SK-N-SH (cell line): ENCODE data around the gene TGM4. TPM values are rescaled to one million over a fixed set of nuclear protein-coding genes. Genes with fewer than 3 reads are reported as not detected.
"Not testable (repeated sequence)": the region's sequence is repeated elsewhere in the genome, so short reads cannot be mapped to it uniquely, and the experiment has no call there.

ENCODE experiments used
- CTCF ChIA-PET: fragments of 300-600, 350-600 bp; formaldehyde crosslinking; extraction: SDS; loops from one replicate; lab custom pipeline; 2021; lab: Yijun Ruan, JAX
- POLR2A ChIA-PET: fragments of 350-600 bp; sonication (Branson Sonifier 250); formaldehyde crosslinking; extraction: SDS; loops from one replicate; lab custom pipeline; 2020; ENCODE audit warnings: antibody characterized with exemption, inconsistent platforms; lab: Yijun Ruan, JAX
- DNase-seq: peaks from one replicate; pipeline ENCODE4 v3.0.0; 2012
- H2AFZ ChIP-seq: fragments of 200-600 bp; sonication (generic); 2 replicates; pipeline ENCODE4 v1.8.1; 2016; ENCODE audit warnings: antibody characterized with exemption, mild to moderate bottlenecking, low read depth
- H3F3A ChIP-seq: fragments of 200-600 bp; sonication (generic); replicated peaks from 2 replicates; pipeline ENCODE3; 2016; ENCODE audit warnings: antibody characterized with exemption, mild to moderate bottlenecking; ENCODE audit not compliant: insufficient read depth
- H3K27ac ChIP-seq, 2 experiments: fragments of 200-500 bp in 1 of 2; fragments of 200-600 bp in 1 of 2; sonication (Bioruptor generic) in 1 of 2; sonication (generic), shearing (Covaris generic) in 1 of 2; 2 replicates each; pipeline versions ENCODE4 v1.5.1 to v1.6.1; 2014 to 2016; ENCODE audit warnings: low read depth in 2 of 2, inconsistent platforms in 1 of 2, low read length in 1 of 2, mild to moderate bottlenecking in 1 of 2, mixed read lengths in 1 of 2
- H3K27me3 ChIP-seq: fragments of 200-600 bp; sonication (generic), shearing (Covaris generic); 2 replicates; pipeline ENCODE4 v1.6.1; 2016; ENCODE audit warnings: mixed run types; ENCODE audit not compliant: insufficient read depth
- H3K36me3 ChIP-seq, 2 experiments: fragments of 200-500 bp in 1 of 2; fragments of 200-600 bp in 1 of 2; sonication (Bioruptor generic) in 1 of 2; sonication (generic) in 1 of 2; replicated peaks in 1 of 2; 2 replicates each; pipeline versions ENCODE3 to v1.5.1; 2014 to 2016; ENCODE audit warnings: low read length in 1 of 2, mild to moderate bottlenecking in 1 of 2; ENCODE audit not compliant: insufficient read depth in 2 of 2, control insufficient read depth in 1 of 2
- H3K4me1 ChIP-seq, 2 experiments: fragments of 200-500 bp in 1 of 2; fragments of 200-600 bp in 1 of 2; sonication (Bioruptor generic) in 1 of 2; sonication (generic), shearing (Covaris generic) in 1 of 2; 2 replicates each; pipeline versions ENCODE4 v1.5.1 to v1.6.1; 2014 to 2016; ENCODE audit warnings: low read depth in 1 of 2, low read length in 1 of 2, mixed run types in 1 of 2; ENCODE audit not compliant: insufficient read depth in 2 of 2, control insufficient read depth in 1 of 2
- H3K4me2 ChIP-seq: fragments of 200-600 bp; sonication (generic), shearing (Covaris generic); 2 replicates; pipeline ENCODE4 v1.6.1; 2017; ENCODE audit warnings: mixed run types
- H3K4me3 ChIP-seq, 2 experiments: fragments of 200-500 bp in 1 of 2; fragments of 200-600 bp in 1 of 2; sonication (Bioruptor generic) in 1 of 2; sonication (generic), shearing (Covaris generic) in 1 of 2; 2 replicates each; pipeline versions ENCODE4 v1.5.1 to v1.8.1; 2014 to 2016; ENCODE audit warnings: low read depth in 2 of 2, inconsistent platforms in 1 of 2, low read length in 1 of 2, mild to moderate bottlenecking in 1 of 2, mixed read lengths in 1 of 2, moderate library complexity in 1 of 2
- H3K79me2 ChIP-seq: fragments of 200-600 bp; sonication (generic); 2 replicates; pipeline ENCODE4 v1.8.1; 2017; ENCODE audit warnings: mild to moderate bottlenecking; ENCODE audit not compliant: insufficient read depth
- H3K9ac ChIP-seq: fragments of 200-600 bp; sonication (generic); 2 replicates; pipeline ENCODE4 v1.6.1; 2017; ENCODE audit warnings: mixed run types
- H3K9me2 ChIP-seq: fragments of 200-600 bp; sonication (generic); 2 replicates; pipeline ENCODE4 v1.6.1; 2017; ENCODE audit warnings: mixed run types
- H3K9me3 ChIP-seq: fragments of 200-600 bp; sonication (generic); 2 replicates; pipeline ENCODE4 v1.6.1; 2017; ENCODE audit warnings: mixed run types, mild to moderate bottlenecking, moderate library complexity
- H4K20me1 ChIP-seq: fragments of 200-600 bp; sonication (generic); 2 replicates; pipeline ENCODE4 v1.6.1; 2017; ENCODE audit warnings: mild to moderate bottlenecking, mixed run types; ENCODE audit not compliant: insufficient read depth
- CHD2 ChIP-seq: fragments of 150-350 bp; IDR thresholded peaks from 2 replicates; pipeline ENCODE4 v1.6.1; 2018; ENCODE audit warnings: low read length; ENCODE audit not compliant: partially characterized antibody
- ELF1 ChIP-seq: IDR thresholded peaks from 2 replicates; pipeline ENCODE4 v1.4.0; 2012
- EZH2phosphoT487 ChIP-seq: fragments of 200-600 bp; sonication (generic); IDR thresholded peaks from 2 replicates; pipeline ENCODE4 v1.6.1; 2017; ENCODE audit warnings: low read depth, mixed run types, mild to moderate bottlenecking, antibody characterized with exemption, moderate library complexity, borderline replicate concordance
- FOXJ3 ChIP-seq: sonication (generic); formaldehyde crosslinking; IDR thresholded peaks from 2 replicates; pipeline ENCODE4 v1.5.1; 2020; ENCODE audit warnings: mild to moderate bottlenecking, missing genetic modification reagents
- GABPA ChIP-seq: IDR thresholded peaks from 2 replicates; pipeline ENCODE4 v1.4.0; 2012; ENCODE audit warnings: low read depth, mild to moderate bottlenecking
- GATA2 ChIP-seq: sonication (generic); formaldehyde crosslinking; IDR thresholded peaks from 2 replicates; pipeline ENCODE4 v1.5.0; 2020; ENCODE audit warnings: mild to moderate bottlenecking, missing genetic modification reagents
- JUND ChIP-seq: IDR thresholded peaks from 2 replicates; pipeline ENCODE4 v1.4.0; 2012
- NFIC ChIP-seq: IDR thresholded peaks from 2 replicates; pipeline ENCODE4 v1.4.0; 2012; ENCODE audit warnings: borderline replicate concordance
- NRF1 ChIP-seq: IDR thresholded peaks from 2 replicates; pipeline ENCODE4 v1.6.1; 2012; ENCODE audit warnings: low read depth, mild to moderate bottlenecking, low read length
- RCOR1 ChIP-seq: fragments of 150-350 bp; IDR thresholded peaks from 2 replicates; pipeline ENCODE4 v1.6.1; 2017; ENCODE audit warnings: antibody characterized with exemption, low read length
- RFX5 ChIP-seq: IDR thresholded peaks from 2 replicates; pipeline ENCODE4 v1.6.1; 2012; ENCODE audit warnings: mild to moderate bottlenecking, improper control_type of control experiment, low read length
- SIN3A ChIP-seq: IDR thresholded peaks from 2 replicates; pipeline ENCODE4 v1.6.1; 2012; ENCODE audit warnings: low read depth, mild to moderate bottlenecking, low read length, moderate library complexity, borderline replicate concordance
- TAF1 ChIP-seq: IDR thresholded peaks from 2 replicates; pipeline ENCODE4 v1.6.1; 2012; ENCODE audit warnings: low read depth, mild to moderate bottlenecking, low read length, moderate library complexity, borderline replicate concordance
- TCF12 ChIP-seq: IDR thresholded peaks from 2 replicates; pipeline ENCODE4 v1.4.0; 2012
- TEAD4 ChIP-seq: IDR thresholded peaks from 2 replicates; pipeline ENCODE4 v1.4.0; 2012; ENCODE audit warnings: mild to moderate bottlenecking, borderline replicate concordance; ENCODE audit not compliant: insufficient read depth
- USF2 ChIP-seq: fragments of 150-350 bp; IDR thresholded peaks from 2 replicates; pipeline ENCODE4 v1.6.1; 2017; ENCODE audit warnings: antibody characterized with exemption, low read length, low read depth, borderline replicate concordance
- WGBS: methylation state at CpG from one replicate; pipeline ENCODE4 v1.1.6; 2017; ENCODE audit warnings: low lambda C conversion rate; 5-methylcytosine and 5-hydroxymethylcytosine counted together
- polyA plus RNA-seq, 3 experiments: library from polyadenylated mRNA; depleted of rRNA; stranded (reverse); fragments of >200 nt; gene quantifications; 2 replicates each; pipeline ENCODE4 v1.2.3, GENCODE V29; 2012
- TF ChIP-seq, protein P1 (sequence below): IDR thresholded peaks from 2 replicates; pipeline ENCODE4 v1.4.0; 2012; ENCODE audit warnings: low read depth, borderline replicate concordance

TGM4 gene
- polyA plus RNA-seq, 1 of the 3 experiments (the other 2 are of a cell fraction): 0.12 TPM

DNA sequence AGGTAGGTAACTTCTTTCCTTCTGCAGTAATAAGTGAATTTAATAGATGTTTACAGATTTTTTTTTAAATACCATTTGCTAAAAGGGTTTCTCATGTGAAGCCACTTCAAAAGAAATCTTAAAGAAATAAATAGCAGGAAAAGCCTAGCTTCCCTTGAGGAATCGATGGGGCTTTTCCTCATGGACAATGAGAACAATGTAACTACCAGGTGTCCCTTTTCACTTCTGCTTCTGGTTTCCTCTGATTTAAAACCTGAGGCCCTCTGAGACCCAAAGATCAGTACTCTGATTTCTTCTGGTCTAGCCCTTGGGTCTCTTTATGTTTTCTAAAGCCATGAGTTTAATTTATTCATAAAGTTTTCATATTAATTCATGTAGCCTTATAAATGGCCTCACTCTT lies 25.8 kb upstream of the TGM4 start:
- Histone ChIP-seq H4K20me1 (no peaks in the 10 kb centered on the region), H3K27me3 (no peaks in the 10 kb centered on the region), H2AFZ (no peak overlapping the region), H3K4me3 (no peak overlapping the region), H3K4me2 (no peak overlapping the region), H3K9ac (no peak overlapping the region), H3K9me3 (no peaks in the 10 kb centered on the region), H3K9me2 (no peaks in the 10 kb centered on the region), H3F3A (no peaks in the 10 kb centered on the region), H3K27ac (no peak overlapping the region), H3K79me2 (no peaks in the 10 kb centered on the region), H3K36me3 (peaks cover 20 to 39% of the 10 kb centered on the region in 2 experiments), H3K4me1 (peaks cover 0 to 25% of the 10 kb centered on the region in 2 experiments; a peak in 2 of 4 replicates)
- CTCF ChIA-PET: no interaction called here
- POLR2A ChIA-PET: no interaction called here
- no peak for TF ChIP-seq TEAD4
- TF ChIP-seq ELF1: no peak
- TF ChIP-seq NRF1: no peak
- no peak for TF ChIP-seq TCF12
- no peak for TF ChIP-seq RFX5
- TF ChIP-seq GATA2 (CRISPR knock-in tag): no peak
- no peak for TF ChIP-seq USF2
- TF ChIP-seq, protein P1, sequence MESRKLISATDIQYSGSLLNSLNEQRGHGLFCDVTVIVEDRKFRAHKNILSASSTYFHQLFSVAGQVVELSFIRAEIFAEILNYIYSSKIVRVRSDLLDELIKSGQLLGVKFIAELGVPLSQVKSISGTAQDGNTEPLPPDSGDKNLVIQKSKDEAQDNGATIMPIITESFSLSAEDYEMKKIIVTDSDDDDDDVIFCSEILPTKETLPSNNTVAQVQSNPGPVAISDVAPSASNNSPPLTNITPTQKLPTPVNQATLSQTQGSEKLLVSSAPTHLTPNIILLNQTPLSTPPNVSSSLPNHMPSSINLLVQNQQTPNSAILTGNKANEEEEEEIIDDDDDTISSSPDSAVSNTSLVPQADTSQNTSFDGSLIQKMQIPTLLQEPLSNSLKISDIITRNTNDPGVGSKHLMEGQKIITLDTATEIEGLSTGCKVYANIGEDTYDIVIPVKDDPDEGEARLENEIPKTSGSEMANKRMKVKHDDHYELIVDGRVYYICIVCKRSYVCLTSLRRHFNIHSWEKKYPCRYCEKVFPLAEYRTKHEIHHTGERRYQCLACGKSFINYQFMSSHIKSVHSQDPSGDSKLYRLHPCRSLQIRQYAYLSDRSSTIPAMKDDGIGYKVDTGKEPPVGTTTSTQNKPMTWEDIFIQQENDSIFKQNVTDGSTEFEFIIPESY: no peak
- no peak for TF ChIP-seq CHD2
- no peak for DNase-seq
- 96% methylated on average over 1 of the region's 1 CpG for WGBS

- H2AFZ ChIP-seq, H3K27ac ChIP-seq, H4K20me1 ChIP-seq, H3K4me2 ChIP-seq, H3K9ac ChIP-seq, POLR2A ChIA-PET, H3K9me3 ChIP-seq, DNase-seq, H3K4me3 ChIP-seq, H3K4me1 ChIP-seq, H3F3A ChIP-seq, H3K27me3 ChIP-seq, H3K79me2 ChIP-seq, CTCF ChIA-PET, H3K9me2 ChIP-seq: not testable (repeated sequence)
- 96% methylated on average over 6 of the region's 6 CpGs for WGBS
- peaks cover 14 to 31% of the 10 kb centered on the region in 2 experiments for H3K36me3 ChIP-seq
Observed at GRCh38 chr3:44856663-44857062, 17.7 kb upstream of the TGM4 start.

DNA sequence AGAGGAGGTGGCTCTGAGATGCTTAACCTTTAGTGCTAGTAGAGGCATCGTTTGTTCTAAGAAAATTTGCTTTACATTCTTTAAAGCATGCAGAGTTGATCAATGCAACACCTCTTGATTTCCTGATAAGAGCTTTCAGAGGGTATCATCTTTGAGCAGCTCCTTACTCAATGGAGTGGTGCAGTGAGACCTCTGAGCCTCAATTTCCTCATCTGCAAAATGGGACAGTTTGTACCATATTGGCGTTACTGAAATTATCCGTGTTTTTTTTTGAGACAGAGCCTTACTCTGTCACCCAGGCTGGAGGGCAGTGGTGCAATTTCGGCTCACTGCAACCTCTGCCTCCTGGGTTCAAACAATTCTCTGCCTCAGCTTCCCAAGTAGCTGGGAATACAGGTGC lies 14.3 kb upstream of the TGM4 start:
- H4K20me1 ChIP-seq: no peaks in the 10 kb centered on the region
- H3K4me1 ChIP-seq: peaks cover 5 to 7% of the 10 kb centered on the region in 2 experiments; a peak in 2 of 4 replicates
- no peak for DNase-seq
- no peak for TF ChIP-seq RCOR1
- no peak for TF ChIP-seq SIN3A
- no peak for TF ChIP-seq JUND
- TF ChIP-seq TEAD4: no peak
- no peak for TF ChIP-seq USF2
- TF ChIP-seq EZH2phosphoT487: no peak
- no peak for TF ChIP-seq FOXJ3 (CRISPR knock-in tag)
- no peak for TF ChIP-seq TAF1
- no peak for TF ChIP-seq GABPA
- TF ChIP-seq NFIC: no peak
- no peaks in the 10 kb centered on the region for H3K27me3 ChIP-seq
- CTCF ChIA-PET: interaction anchor here (0.6 to 1.2 kb wide), 2 partner anchors 327 to 536 kb away, joined by 3 read pairs; no protein-coding TSS in a partner anchor
- H3F3A ChIP-seq: peaks cover 4% of the 10 kb centered on the region
- no peaks in the 10 kb centered on the region for H3K9me3 ChIP-seq
- H3K9me2 ChIP-seq: no peaks in the 10 kb centered on the region
- no peak overlapping the region for H3K4me3 ChIP-seq
- POLR2A ChIA-PET: interaction anchor here (1.8 kb wide), 1 partner anchor 14 kb away, joined by 5 read pairs; no protein-coding TSS in a partner anchor
- no peak overlapping the region for H2AFZ ChIP-seq
- no peak overlapping the region for H3K9ac ChIP-seq
- WGBS: 97% methylated on average over 4 of the region's 4 CpGs
- H3K27ac ChIP-seq: no peak overlapping the region
- no peaks in the 10 kb centered on the region for H3K36me3 ChIP-seq
- no peak overlapping the region for H3K4me2 ChIP-seq
- H3K79me2 ChIP-seq: no peaks in the 10 kb centered on the region
